ENCODE results near the gene EIF2AK2.

The EIF2AK2 gene

GRCh38 chr2:37153224-37153623 lies 3.6 kb downstream of the EIF2AK2 start:
- Mint-ChIP-seq H3K36me3 (peaks cover 46% of the 10 kb centered on the region), H3K4me3 (no peak overlapping the region), H3K27ac (no peak overlapping the region), H3K27me3 (no peaks in the 10 kb centered on the region), H3K9me3 (no peaks in the 10 kb centered on the region), H3K4me1 (peaks cover 77% of the 10 kb centered on the region)
- no peak for DNase-seq
- CTCF ChIA-PET, result no interaction called here

DNA sequence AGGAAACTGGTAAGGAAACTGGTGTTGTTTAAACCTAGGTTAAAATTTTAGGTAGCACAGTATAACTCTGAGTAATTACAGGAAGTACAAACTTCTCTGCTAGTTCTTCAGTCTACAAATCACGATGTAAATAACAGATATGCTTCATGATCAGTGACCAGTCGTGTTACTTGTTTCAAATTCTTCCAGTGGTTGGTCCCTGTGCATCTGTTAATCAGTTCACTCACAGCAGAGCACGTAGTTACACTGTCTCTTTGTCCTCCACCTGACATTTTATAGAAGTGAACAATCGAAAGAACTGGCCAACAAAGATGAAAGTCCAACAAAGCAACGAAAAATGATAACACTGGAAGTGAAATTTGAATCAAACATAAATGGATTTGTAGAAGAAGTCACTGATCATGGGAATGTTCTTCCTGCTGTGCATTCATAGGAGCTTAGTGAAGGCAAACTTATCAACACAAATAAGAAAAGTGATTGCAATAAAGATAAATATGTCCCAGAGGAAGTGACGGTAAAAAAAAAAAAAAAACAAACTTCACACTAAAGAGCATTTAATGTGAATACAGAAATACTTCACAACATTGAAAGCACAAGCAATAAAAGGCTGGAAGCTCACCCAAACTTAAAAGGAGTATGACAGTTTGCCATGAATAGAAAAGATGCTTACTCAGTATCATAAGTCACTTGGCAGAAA lies 7.0 kb downstream of the EIF2AK2 start:
- no peak overlapping the region for H3K4me3 Mint-ChIP-seq
- H3K4me1 Mint-ChIP-seq, result peaks cover 53% of the 10 kb centered on the region
- CTCF ChIA-PET, result interaction anchor here (0.8 to 1.5 kb wide), 2 partner anchors 17 to 364 kb away, joined by 3 read pairs; no protein-coding TSS in a partner anchor

GRCh38 chr2:37148325-37148724 lies 8.5 kb downstream of the EIF2AK2 start:
- CTCF ChIA-PET, result interaction anchor here (1.5 kb wide), 1 partner anchor 363 kb away, joined by 3 read pairs; no protein-coding TSS in a partner anchor
- Mint-ChIP-seq H3K9me3 (no peaks in the 10 kb centered on the region), H3K4me3 (no peak overlapping the region), H3K36me3 (peaks cover 53% of the 10 kb centered on the region), H3K4me1 (peaks cover 42% of the 10 kb centered on the region), H3K27me3 (no peaks in the 10 kb centered on the region), H3K27ac (no peak overlapping the region)
- no peak for DNase-seq

More for the DNA sequence above, 7.0 kb downstream of the EIF2AK2 start:
- Mint-ChIP-seq H3K27me3 (no peaks in the 10 kb centered on the region), H3K9me3 (no peaks in the 10 kb centered on the region), H3K27ac (peak overlapping the region; percentile 76), H3K36me3 (peaks cover 61% of the 10 kb centered on the region)
- DNase-seq, result no peak

- H3K27me3 Mint-ChIP-seq, result no peaks in the 10 kb centered on the region
- peaks cover 25% of the 10 kb centered on the region for H3K4me1 Mint-ChIP-seq
- H3K9me3 Mint-ChIP-seq, result no peaks in the 10 kb centered on the region
- no peak overlapping the region for H3K27ac Mint-ChIP-seq
- CTCF ChIA-PET, result no interaction called here
- DNase-seq, result no peak
- H3K4me3 Mint-ChIP-seq, result no peak overlapping the region
- H3K36me3 Mint-ChIP-seq, result peaks cover 47% of the 10 kb centered on the region
Observed at GRCh38 chr2:37146062-37146461, 10.7 kb downstream of the EIF2AK2 start.

- Mint-ChIP-seq H3K27ac (no peak overlapping the region), H3K4me3 (no peak overlapping the region), H3K36me3 (peaks cover 55% of the 10 kb centered on the region), H3K4me1 (peaks cover 8% of the 10 kb centered on the region), H3K27me3 (no peaks in the 10 kb centered on the region), H3K9me3 (no peaks in the 10 kb centered on the region)
- no peak for DNase-seq
- CTCF ChIA-PET, result no interaction called here
Observed at GRCh38 chr2:37143974-37144373, 12.8 kb downstream of the EIF2AK2 start.

- no peak overlapping the region for H3K27ac Mint-ChIP-seq
- no peak for DNase-seq
- H3K4me3 Mint-ChIP-seq, result no peak overlapping the region
- CTCF ChIA-PET, result no interaction called here
- peaks cover 45% of the 10 kb centered on the region for H3K36me3 Mint-ChIP-seq
- H3K4me1 Mint-ChIP-seq, result no peaks in the 10 kb centered on the region
- no peaks in the 10 kb centered on the region for H3K27me3 Mint-ChIP-seq
- no peaks in the 10 kb centered on the region for H3K9me3 Mint-ChIP-seq
Observed at GRCh38 chr2:37142546-37142945, 14.2 kb downstream of the EIF2AK2 start.

DNA sequence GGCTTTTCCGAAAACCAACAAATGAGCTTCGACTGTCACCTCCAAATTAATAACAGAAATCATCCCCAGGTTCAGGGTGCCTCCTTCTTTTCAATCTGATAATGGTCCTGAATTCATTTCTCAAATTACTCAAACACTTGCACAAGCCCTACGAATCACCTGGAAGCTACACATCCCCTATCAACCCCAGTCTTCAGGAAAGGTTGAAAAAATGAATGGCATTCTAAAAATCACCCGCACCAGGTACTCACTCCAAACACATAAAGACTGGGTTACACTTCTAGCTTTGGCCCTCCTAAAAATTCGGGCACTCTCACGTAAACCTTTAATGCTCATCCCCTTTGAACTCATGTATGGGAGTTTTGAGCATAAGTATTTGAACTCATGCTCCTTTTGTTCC lies 23.9 kb downstream of the EIF2AK2 start:
- DNase-seq, result no peak
- Mint-ChIP-seq H3K4me3 (no peak overlapping the region), H3K27ac (no peak overlapping the region), H3K9me3 (no peaks in the 10 kb centered on the region), H3K36me3 (peaks cover 53% of the 10 kb centered on the region), H3K4me1 (no peaks in the 10 kb centered on the region), H3K27me3 (no peaks in the 10 kb centered on the region)
- CTCF ChIA-PET, result interaction anchor here (1.0 kb wide), 1 partner anchor 17 kb away, joined by 3 read pairs; no protein-coding TSS in a partner anchor

GRCh38 chr2:37125416-37125815 lies 31.4 kb downstream of the EIF2AK2 start:
- peaks cover 56% of the 10 kb centered on the region for H3K36me3 Mint-ChIP-seq
- CTCF ChIA-PET, result no interaction called here
- no peak overlapping the region for H3K4me3 Mint-ChIP-seq
- no peak for DNase-seq
- no peaks in the 10 kb centered on the region for H3K4me1 Mint-ChIP-seq
- H3K27me3 Mint-ChIP-seq, result no peaks in the 10 kb centered on the region
- H3K27ac Mint-ChIP-seq, result no peak overlapping the region
- H3K9me3 Mint-ChIP-seq, result no peaks in the 10 kb centered on the region

- Mint-ChIP-seq H3K27ac (no peak overlapping the region), H3K36me3 (peaks cover 34% of the 10 kb centered on the region), H3K27me3 (no peaks in the 10 kb centered on the region), H3K4me1 (peaks cover 3% of the 10 kb centered on the region), H3K4me3 (no peak overlapping the region), H3K9me3 (no peaks in the 10 kb centered on the region)
- CTCF ChIA-PET, result no interaction called here
- DNase-seq, result no peak
Observed at GRCh38 chr2:37119157-37119556, 37.6 kb downstream of the EIF2AK2 start.

DNA sequence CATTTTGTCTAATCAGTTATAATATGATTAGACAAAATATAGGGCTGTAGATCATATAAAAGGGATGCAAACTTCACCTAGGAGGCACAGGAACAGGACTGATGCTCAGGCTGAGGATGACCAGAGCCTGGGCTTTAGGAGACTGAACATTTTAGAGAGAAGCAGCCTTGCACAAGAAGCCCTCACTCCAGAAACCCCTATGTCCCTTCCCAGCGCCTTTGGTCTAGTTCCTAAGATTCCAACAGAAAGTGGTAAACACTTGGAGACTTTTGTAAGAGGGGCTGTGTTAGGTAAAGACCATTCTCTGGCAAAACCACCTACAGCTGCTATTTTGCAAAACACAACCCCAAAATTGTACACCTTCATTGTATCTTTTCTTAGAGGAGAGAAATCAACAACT lies 39.2 kb downstream of the EIF2AK2 start:
- H3K27me3 Mint-ChIP-seq, result no peaks in the 10 kb centered on the region
- DNase-seq, result no peak
- CTCF ChIA-PET, result no interaction called here
- H3K36me3 Mint-ChIP-seq, result peaks cover 39% of the 10 kb centered on the region
- H3K27ac Mint-ChIP-seq, result no peak overlapping the region
- peaks cover 3% of the 10 kb centered on the region for H3K4me1 Mint-ChIP-seq
- no peak overlapping the region for H3K4me3 Mint-ChIP-seq
- H3K9me3 Mint-ChIP-seq, result no peaks in the 10 kb centered on the region

- no peaks in the 10 kb centered on the region for H3K9me3 Mint-ChIP-seq
- no peak for DNase-seq
- H3K27me3 Mint-ChIP-seq, result no peaks in the 10 kb centered on the region
- H3K4me1 Mint-ChIP-seq, result peaks cover 3% of the 10 kb centered on the region
- H3K36me3 Mint-ChIP-seq, result peaks cover 53% of the 10 kb centered on the region
- H3K4me3 Mint-ChIP-seq, result no peak overlapping the region
- H3K27ac Mint-ChIP-seq, result no peak overlapping the region
- CTCF ChIA-PET, result no interaction called here
Observed at GRCh38 chr2:37111958-37112357, 44.8 kb downstream of the EIF2AK2 start.

DNA sequence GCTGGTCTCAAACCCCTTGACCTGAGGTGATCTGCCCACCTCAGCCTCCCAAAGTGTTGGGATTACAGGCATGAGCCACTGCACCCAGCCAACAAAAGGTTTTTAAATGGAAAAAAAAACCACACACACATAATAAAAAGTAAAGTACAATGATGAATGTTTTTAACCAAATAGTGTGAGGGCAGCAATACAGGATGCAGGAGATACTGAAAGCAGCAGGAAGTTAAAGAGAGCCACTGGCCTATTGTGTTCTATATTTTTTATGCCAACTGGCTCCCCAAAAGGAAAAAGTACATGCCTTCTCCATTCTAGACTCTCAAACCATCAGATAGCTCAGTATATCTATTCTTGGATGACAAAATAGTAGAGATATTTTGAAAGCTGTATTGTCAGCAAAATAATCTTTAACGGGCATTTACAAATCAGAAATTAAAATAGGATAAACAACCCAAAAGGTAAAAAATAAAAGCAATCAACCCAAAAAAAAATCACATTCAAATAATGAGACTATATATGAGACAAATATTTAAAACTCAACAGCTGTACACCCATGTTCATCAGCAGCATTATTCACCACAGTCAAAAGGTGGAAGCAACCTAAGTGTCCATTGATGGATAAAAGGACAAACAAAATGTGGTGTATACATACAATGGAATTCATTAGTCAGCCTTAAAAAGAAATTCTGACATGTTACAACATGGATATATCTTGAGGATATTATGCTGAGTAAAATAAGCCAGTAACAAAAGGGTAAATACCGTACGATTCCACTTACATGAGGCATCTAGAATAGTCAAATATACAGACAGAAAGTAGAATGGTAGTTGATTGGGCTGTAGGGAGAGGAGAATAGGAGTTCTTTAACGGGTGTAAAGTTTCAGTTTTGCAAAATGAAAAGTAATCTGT lies 46.2 kb downstream of the EIF2AK2 start:
- H3K36me3 Mint-ChIP-seq, result peaks cover 51% of the 10 kb centered on the region
- CTCF ChIA-PET, result no interaction called here
- H3K9me3 Mint-ChIP-seq, result no peaks in the 10 kb centered on the region
- no peak overlapping the region for H3K4me3 Mint-ChIP-seq
- no peak for DNase-seq
- no peaks in the 10 kb centered on the region for H3K27me3 Mint-ChIP-seq
- H3K4me1 Mint-ChIP-seq, result no peaks in the 10 kb centered on the region
- H3K27ac Mint-ChIP-seq, result no peak overlapping the region

DNA sequence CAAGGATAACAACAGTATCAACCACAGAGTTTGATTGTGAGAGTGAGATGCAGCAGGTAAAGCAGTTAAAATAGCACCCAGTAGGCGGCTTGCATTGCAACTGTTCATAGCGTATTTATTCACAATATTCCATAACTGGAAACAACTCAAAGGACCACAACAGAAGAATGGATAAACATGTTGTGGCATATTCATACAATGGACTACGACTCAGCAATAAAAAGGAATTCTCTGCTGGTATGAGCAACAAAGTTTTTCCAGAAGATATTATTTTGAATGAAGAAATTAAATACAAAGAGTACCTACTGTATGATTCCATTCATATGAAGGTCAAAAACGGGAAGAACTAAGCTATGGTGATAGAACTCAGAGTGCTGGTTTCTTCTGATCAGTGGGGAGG lies 47.3 kb downstream of the EIF2AK2 start:
- H3K36me3 Mint-ChIP-seq, result peaks cover 51% of the 10 kb centered on the region
- no peaks in the 10 kb centered on the region for H3K4me1 Mint-ChIP-seq
- CTCF ChIA-PET, result interaction anchor here (0.6 kb wide), 1 partner anchor 469 kb away, joined by 3 read pairs; no protein-coding TSS in a partner anchor
- no peaks in the 10 kb centered on the region for H3K9me3 Mint-ChIP-seq
- no peaks in the 10 kb centered on the region for H3K27me3 Mint-ChIP-seq
- no peak overlapping the region for H3K4me3 Mint-ChIP-seq
- DNase-seq, result no peak
- no peak overlapping the region for H3K27ac Mint-ChIP-seq

DNA sequence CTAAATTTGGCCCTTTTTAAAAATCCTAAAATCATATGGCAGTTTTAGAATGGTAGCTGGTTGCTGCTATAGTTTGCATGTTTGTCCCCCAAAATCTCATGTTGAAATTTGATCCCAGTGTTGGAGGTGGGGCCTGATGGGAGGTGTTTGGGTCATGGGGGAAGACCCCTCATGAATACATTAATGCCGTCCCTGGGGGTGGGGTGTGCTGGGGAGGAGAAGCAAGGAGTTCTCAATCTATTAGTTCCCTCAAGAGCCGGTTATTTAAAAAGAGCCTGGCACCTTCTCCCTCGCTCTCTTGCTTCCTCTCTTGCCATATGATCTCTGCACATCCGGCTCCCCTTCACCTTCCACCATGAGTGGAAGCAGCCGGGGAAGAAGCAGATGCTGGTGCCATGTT lies 51.6 kb downstream of the EIF2AK2 start:
- H3K27ac Mint-ChIP-seq, result no peak overlapping the region
- H3K9me3 Mint-ChIP-seq, result no peaks in the 10 kb centered on the region
- H3K4me1 Mint-ChIP-seq, result no peaks in the 10 kb centered on the region
- DNase-seq, result no peak
- no peaks in the 10 kb centered on the region for H3K27me3 Mint-ChIP-seq
- CTCF ChIA-PET, result no interaction called here
- no peak overlapping the region for H3K4me3 Mint-ChIP-seq
- H3K36me3 Mint-ChIP-seq, result peaks cover 53% of the 10 kb centered on the region

DNA sequence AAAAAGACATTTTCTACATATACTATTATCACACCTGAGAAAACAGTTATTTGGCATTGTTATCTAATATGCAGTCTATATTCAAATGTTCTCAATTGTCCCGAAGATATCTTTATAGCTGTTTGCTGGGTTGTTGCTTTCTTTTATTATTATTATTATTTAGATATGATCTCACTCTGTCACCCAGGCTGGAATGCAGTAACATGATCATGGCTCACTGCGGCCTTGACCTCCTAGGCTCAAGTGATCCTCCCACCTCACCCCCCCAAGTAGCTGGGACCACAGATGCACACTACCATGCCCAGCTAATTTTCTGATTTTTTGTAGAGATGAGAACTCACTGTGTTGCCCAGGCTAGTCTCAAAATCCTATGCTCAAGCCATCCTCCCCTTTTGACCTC lies 52.6 kb downstream of the EIF2AK2 start:
- Mint-ChIP-seq H3K27me3 (no peaks in the 10 kb centered on the region), H3K9me3 (no peaks in the 10 kb centered on the region), H3K4me1 (no peaks in the 10 kb centered on the region), H3K27ac (no peak overlapping the region), H3K36me3 (peaks cover 56% of the 10 kb centered on the region), H3K4me3 (no peak overlapping the region)
- CTCF ChIA-PET, result no interaction called here
- no peak for DNase-seq
